ENCODE results near the gene DLL4. TPM values are rescaled to one million over a fixed set of nuclear protein-coding genes. Genes with fewer than 3 reads are reported as not detected.
"Not testable (repeated sequence)": the region's sequence is repeated elsewhere in the genome, so short reads cannot be mapped to it uniquely, and the experiment has no call there.

The DLL4 gene
- total RNA-seq, 1 donor from 2014 or later, result 0.69 TPM

GRCh38 chr15:40959331-40960141 lies 30.4 kb downstream of the DLL4 start:
- no peak overlapping the region for H3K4me3 ChIP-seq (ENCODE audit: low read depth, low read length)
- no peak for TF ChIP-seq CTCF (conservative IDR thresholded peaks at IDR 0.05; ENCODE audit: low read depth, low read length)

GRCh38 chr15:40960151-40960885 lies 31.2 kb downstream of the DLL4 start:
- no peak for DNase-seq (ENCODE audit: low read depth)
- H3K4me3 ChIP-seq (ENCODE audit: low read depth, low read length), result no peak overlapping the region
- no peak for TF ChIP-seq CTCF (conservative IDR thresholded peaks at IDR 0.05; ENCODE audit: low read depth, low read length)

More at GRCh38 chr15:40959331-40960141, 30.4 kb downstream of the DLL4 start:
- DNase-seq (ENCODE audit: low read depth), result no peak

GRCh38 chr15:40960925-40961324 lies 31.8 kb downstream of the DLL4 start:
- H3K4me3 ChIP-seq (ENCODE audit: low read depth, low read length), result no peak overlapping the region
- TF ChIP-seq CTCF (conservative IDR thresholded peaks at IDR 0.05; ENCODE audit: low read depth, low read length), result no peak
- DNase-seq (ENCODE audit: low read depth), result no peak

GRCh38 chr15:40961740-40962139 lies 32.6 kb downstream of the DLL4 start:
- H3K4me3 ChIP-seq (ENCODE audit: low read depth, low read length), result not testable (repeated sequence)

GRCh38 chr15:40962317-40962716 lies 33.2 kb downstream of the DLL4 start:
- not testable (repeated sequence) for DNase-seq (ENCODE audit: low read depth); H3K4me3 ChIP-seq (ENCODE audit: low read depth, low read length)

More at GRCh38 chr15:40961740-40962139, 32.6 kb downstream of the DLL4 start:
- DNase-seq (ENCODE audit: low read depth), result not testable (repeated sequence)

GRCh38 chr15:40963201-40963600 lies 34.1 kb downstream of the DLL4 start:
- no peak for DNase-seq (ENCODE audit: low read depth)
- H3K4me3 ChIP-seq (ENCODE audit: low read depth, low read length), result no peak overlapping the region
- TF ChIP-seq CTCF (conservative IDR thresholded peaks at IDR 0.05; ENCODE audit: low read depth, low read length), result no peak

- no peak for TF ChIP-seq CTCF (conservative IDR thresholded peaks at IDR 0.05; ENCODE audit: low read depth, low read length)
- no peak overlapping the region for H3K4me3 ChIP-seq (ENCODE audit: low read depth, low read length)
- no peak for DNase-seq (ENCODE audit: low read depth)
Measured at GRCh38 chr15:40964006-40964405, 34.9 kb downstream of the DLL4 start.

GRCh38 chr15:40964634-40965033 lies 35.5 kb downstream of the DLL4 start:
- DNase-seq (ENCODE audit: low read depth), result no peak
- no peak for TF ChIP-seq CTCF (conservative IDR thresholded peaks at IDR 0.05; ENCODE audit: low read depth, low read length)
- no peak overlapping the region for H3K4me3 ChIP-seq (ENCODE audit: low read depth, low read length)

Data from epithelial cell of proximal tubule (primary cell).